Colonic mucosa (tissue), 4 donors: Measurements from ENCODE around the gene KIAA0408. TPM values are rescaled to one million over a fixed set of nuclear protein-coding genes. Genes with fewer than 3 reads are reported as not detected.

ENCODE experiments used
- DNase-seq: peaks from one replicate; pipeline ENCODE4 v3.0.0-alpha.2; 2020
- H3K27ac ChIP-seq: fragments of 200-600 bp; one replicate; pipeline ENCODE4 v1.8.0; 2021
- H3K27me3 ChIP-seq: fragments of 200-600 bp; one replicate; pipeline ENCODE4 v1.8.0; 2021
- H3K36me3 ChIP-seq: fragments of 200-600 bp; one replicate; pipeline ENCODE4 v1.8.0; 2021
- H3K4me1 ChIP-seq: fragments of 200-600 bp; one replicate; pipeline ENCODE4 v1.8.0; 2021; ENCODE audit warnings: mild to moderate bottlenecking
- H3K4me3 ChIP-seq: fragments of 200-600 bp; one replicate; pipeline ENCODE4 v1.8.0; 2021
- H3K9ac ChIP-seq, 2 donors: one replicate each; pipeline ENCODE4 v1.7.0; 2013; ENCODE audit warnings: control low read depth in 2 of 2, low read depth in 2 of 2, low read length in 2 of 2
- H3K9me3 ChIP-seq: fragments of 200-600 bp; one replicate; pipeline ENCODE4 v1.8.0; 2021
- intact Hi-C: fragments of 100-400 bp; cut with DNase I; formaldehyde crosslinking; loops from one replicate; pipeline ENCODE4 v1.14.1; 2022
- total RNA-seq, 2 donors: library from RNA; stranded (reverse); fragmentation: NEBNext Ultra II Directional in 1 of 2; extraction: Animal tissue kit (Norgen Biotek cat#: 25700) in 1 of 2; gene quantifications; one replicate each; pipeline ENCODE4 v1.2.1, GENCODE V29; 2021
- TF ChIP-seq, protein P1 (sequence below): fragments of 200-600 bp; IDR thresholded peaks from one replicate; pipeline ENCODE4 v1.8.0; 2022; ENCODE audit warnings: antibody characterized with exemption, mild to moderate bottlenecking
- donor health status: healthy.
- donor health status: DM: no; HTN: no; CAD: no.
- donor health status: DM: no; HTN: no; CAD: no.

The KIAA0408 gene
- total RNA-seq, 2 donors from 2014 or later = 1.6 to 2.7 TPM

DNA sequence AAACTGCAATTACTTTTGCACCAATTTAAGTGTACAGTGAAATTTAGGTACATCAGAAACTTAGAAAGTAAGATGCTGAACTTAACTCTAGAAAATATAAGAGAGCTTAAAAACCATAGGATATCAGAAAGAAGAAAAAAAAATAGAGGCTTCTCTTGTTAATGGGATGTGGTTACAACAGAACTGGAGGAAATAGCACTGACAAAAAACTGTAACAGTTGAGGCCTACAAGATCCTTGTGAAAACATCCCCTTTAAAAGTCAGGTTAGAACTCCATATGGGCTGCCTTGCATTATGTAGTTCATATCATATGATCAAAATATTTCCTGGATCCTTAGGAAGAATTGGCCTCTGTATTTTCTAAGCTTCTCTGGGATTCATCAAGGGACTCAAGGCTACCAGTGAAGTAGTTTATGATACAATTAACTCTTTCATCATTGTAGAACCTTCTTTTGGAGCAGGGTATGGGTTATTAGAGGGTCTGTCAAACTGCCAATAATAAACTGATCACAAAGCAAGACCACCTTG, 35.1 kb upstream of the KIAA0408 start:
- H3K4me3 ChIP-seq = no peak overlapping the region
- no peak overlapping the region for H3K9ac ChIP-seq
- no peaks in the 10 kb centered on the region for H3K4me1 ChIP-seq
- H3K27me3 ChIP-seq = no peaks in the 10 kb centered on the region
- TF ChIP-seq, protein P1, sequence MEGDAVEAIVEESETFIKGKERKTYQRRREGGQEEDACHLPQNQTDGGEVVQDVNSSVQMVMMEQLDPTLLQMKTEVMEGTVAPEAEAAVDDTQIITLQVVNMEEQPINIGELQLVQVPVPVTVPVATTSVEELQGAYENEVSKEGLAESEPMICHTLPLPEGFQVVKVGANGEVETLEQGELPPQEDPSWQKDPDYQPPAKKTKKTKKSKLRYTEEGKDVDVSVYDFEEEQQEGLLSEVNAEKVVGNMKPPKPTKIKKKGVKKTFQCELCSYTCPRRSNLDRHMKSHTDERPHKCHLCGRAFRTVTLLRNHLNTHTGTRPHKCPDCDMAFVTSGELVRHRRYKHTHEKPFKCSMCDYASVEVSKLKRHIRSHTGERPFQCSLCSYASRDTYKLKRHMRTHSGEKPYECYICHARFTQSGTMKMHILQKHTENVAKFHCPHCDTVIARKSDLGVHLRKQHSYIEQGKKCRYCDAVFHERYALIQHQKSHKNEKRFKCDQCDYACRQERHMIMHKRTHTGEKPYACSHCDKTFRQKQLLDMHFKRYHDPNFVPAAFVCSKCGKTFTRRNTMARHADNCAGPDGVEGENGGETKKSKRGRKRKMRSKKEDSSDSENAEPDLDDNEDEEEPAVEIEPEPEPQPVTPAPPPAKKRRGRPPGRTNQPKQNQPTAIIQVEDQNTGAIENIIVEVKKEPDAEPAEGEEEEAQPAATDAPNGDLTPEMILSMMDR = no peak
- no peak overlapping the region for H3K27ac ChIP-seq
- H3K9me3 ChIP-seq = no peaks in the 10 kb centered on the region
- no peaks in the 10 kb centered on the region for H3K36me3 ChIP-seq
- intact Hi-C loops = no loop called here
- no peak for DNase-seq

DNA sequence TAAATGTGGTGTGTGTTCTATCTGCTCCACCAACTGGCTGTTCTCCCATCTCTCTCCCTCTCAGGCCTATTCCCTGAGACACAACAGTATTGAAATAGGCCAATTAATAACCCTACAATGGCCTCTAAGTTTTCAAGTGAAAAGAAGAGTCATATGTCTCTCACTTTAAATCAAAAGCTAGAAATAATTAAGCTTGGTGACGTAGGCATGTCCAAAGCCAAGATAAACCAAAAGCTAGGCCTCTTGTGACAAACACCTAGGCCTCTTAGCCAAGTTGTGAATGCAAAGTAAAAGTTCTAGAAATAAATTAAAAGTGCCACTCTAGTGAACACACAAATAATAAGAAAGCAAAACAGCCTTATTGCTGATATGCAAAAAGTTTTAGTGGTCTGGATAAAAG, 30.1 kb upstream of the KIAA0408 start:
- H3K27ac ChIP-seq = no peak overlapping the region
- no peak overlapping the region for H3K4me3 ChIP-seq
- intact Hi-C loops = no loop called here
- no peaks in the 10 kb centered on the region for H3K27me3 ChIP-seq
- H3K4me1 ChIP-seq = no peaks in the 10 kb centered on the region
- TF ChIP-seq, protein P1 = no peak
- no peak for DNase-seq
- no peak overlapping the region for H3K9ac ChIP-seq
- H3K9me3 ChIP-seq = no peaks in the 10 kb centered on the region
- no peaks in the 10 kb centered on the region for H3K36me3 ChIP-seq

DNA sequence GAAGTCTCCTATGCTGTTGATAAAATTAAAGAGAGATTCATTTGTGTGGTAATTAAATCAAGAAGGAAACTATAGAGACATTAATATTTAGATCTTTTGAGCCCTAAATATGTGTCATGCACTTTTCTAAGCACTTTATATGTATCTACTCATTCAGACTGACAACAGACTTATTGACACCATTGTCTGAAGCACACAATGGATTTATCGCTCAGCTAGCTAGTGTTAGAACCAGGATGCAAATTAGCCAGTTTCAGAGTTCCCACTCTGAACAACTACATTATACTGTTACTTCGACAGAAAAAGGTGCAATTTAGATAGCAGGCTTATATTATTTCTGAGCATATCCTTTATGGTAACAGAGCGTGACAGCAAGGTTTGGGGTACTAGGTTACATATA, 27.7 kb upstream of the KIAA0408 start:
- DNase-seq = no peak
- H3K9ac ChIP-seq = no peak overlapping the region
- no peaks in the 10 kb centered on the region for H3K36me3 ChIP-seq
- H3K4me1 ChIP-seq = no peaks in the 10 kb centered on the region
- no peak overlapping the region for H3K4me3 ChIP-seq
- intact Hi-C loops = no loop called here
- no peaks in the 10 kb centered on the region for H3K9me3 ChIP-seq
- H3K27me3 ChIP-seq = no peaks in the 10 kb centered on the region
- TF ChIP-seq, protein P1 = no peak
- H3K27ac ChIP-seq = no peak overlapping the region

DNA sequence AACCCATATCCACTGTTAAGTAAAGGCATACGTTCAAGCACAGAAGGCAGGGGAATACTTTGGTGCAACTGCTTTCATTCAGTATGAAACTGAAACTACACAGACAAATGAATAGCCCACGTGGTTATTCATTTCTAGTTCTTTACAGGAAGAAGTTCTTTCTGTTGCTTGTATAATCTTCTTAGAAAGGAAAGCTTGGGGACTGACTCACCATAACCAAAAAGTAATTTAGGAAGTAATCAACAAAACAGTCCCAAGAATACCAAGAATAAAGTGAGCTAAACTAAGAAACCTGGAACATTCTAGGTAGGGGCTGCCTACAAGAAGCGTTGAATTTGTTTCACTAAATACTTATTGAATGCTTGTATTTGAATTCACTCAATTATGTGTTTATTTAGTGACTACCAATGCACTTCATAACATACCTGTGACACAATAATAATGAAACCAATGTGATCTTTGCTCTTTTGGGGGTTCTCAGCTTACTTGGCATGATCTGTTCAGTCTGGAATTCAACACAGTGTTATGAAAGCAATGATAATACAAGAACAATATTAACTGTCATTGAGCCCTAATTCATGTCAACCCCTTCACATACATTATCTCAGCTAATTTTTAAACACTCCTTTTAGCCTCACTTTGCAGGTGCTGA, 25.1 kb upstream of the KIAA0408 start:
- no peak overlapping the region for H3K9ac ChIP-seq
- H3K9me3 ChIP-seq = no peaks in the 10 kb centered on the region
- intact Hi-C loops = no loop called here
- DNase-seq = no peak
- no peak overlapping the region for H3K27ac ChIP-seq
- no peaks in the 10 kb centered on the region for H3K27me3 ChIP-seq
- TF ChIP-seq, protein P1 = no peak
- H3K4me3 ChIP-seq = no peak overlapping the region
- H3K4me1 ChIP-seq = no peaks in the 10 kb centered on the region
- H3K36me3 ChIP-seq = no peaks in the 10 kb centered on the region

DNA sequence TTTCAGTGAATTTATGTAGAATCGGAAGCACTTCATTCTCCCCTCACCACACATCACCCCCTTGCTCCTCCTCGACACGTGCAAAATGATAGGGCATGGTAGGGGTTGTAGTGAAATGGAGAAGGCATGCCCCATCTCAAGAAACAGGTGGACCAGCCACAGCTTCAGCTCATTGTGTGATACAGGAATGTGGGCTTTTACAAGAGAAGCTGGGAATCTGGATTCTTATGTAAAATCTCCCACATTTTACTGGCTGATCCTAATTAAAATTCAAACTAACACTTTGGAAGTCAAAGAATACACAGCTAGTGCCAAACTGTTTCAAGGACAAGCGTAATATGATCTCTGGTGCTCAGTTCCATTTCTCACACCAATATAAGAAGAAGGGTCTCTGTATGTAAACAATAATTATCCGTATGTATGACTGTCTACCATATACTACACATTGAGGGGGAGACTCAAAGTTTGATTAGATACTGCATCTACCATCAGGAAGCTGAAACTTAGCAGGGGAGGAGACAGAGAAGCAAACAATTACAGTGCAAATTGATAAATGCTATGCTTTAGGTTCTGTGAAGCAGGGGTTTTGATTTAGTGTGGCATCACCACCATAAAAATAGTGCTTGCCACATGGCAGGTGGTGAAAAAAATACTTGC, 24.3 kb upstream of the KIAA0408 start:
- no peak overlapping the region for H3K27ac ChIP-seq
- no peaks in the 10 kb centered on the region for H3K9me3 ChIP-seq
- no peak overlapping the region for H3K4me3 ChIP-seq
- no peak for DNase-seq
- TF ChIP-seq, protein P1 = no peak
- intact Hi-C loops = no loop called here
- no peaks in the 10 kb centered on the region for H3K36me3 ChIP-seq
- no peaks in the 10 kb centered on the region for H3K27me3 ChIP-seq
- H3K9ac ChIP-seq = no peak overlapping the region
- no peaks in the 10 kb centered on the region for H3K4me1 ChIP-seq
